GM10248 (cell line): Measurements from ENCODE around the gene HPS5.
"Not testable (repeated sequence)": the region's sequence is repeated elsewhere in the genome, so short reads cannot be mapped to it uniquely, and the experiment has no call there.

Experiments
- CTCF ChIA-PET: fragments of 300-600 bp; sonication (Branson Sonifier 250); formaldehyde crosslinking; extraction: SDS; loops from one replicate; lab custom pipeline; 2021; ENCODE audit warnings: antibody characterized with exemption; lab: Yijun Ruan, JAX
- POLR2A ChIA-PET: fragments of 350-650 bp; sonication (Branson Sonifier 250); formaldehyde crosslinking; extraction: SDS; loops from one replicate; lab custom pipeline; 2020; ENCODE audit warnings: antibody characterized with exemption; lab: Yijun Ruan, JAX
- DNase-seq: peaks from one replicate; pipeline ENCODE4 v3.0.0; 2012; ENCODE audit errors: extremely low spot score
- CTCF ChIP-seq: IDR thresholded peaks from 2 replicates; pipeline ENCODE4 v1.5.1; 2012; ENCODE audit warnings: mild to moderate bottlenecking, low read depth; ENCODE audit errors: extremely low read depth, missing control alignments, control extremely low read depth

Gene HPS5

GRCh38 chr11:18261721-18262120 is 60.2 kb downstream of the HPS5 start:
- ChIA-PET CTCF (interaction anchor here (0.8 to 1.0 kb wide), 2 partner anchors 18 to 22 kb away, joined by 3 read pairs; no protein-coding TSS in a partner anchor), POLR2A (no interaction called here)
- TF ChIP-seq CTCF = no peak
- no peak for DNase-seq

- CTCF ChIA-PET = interaction anchor here (1.8 kb wide), 1 partner anchor 15 kb away, joined by 5 read pairs; no protein-coding TSS in a partner anchor
- no peak for DNase-seq
- POLR2A ChIA-PET = no interaction called here
- TF ChIP-seq CTCF = no peak
These were observed 62.7 kb downstream of the HPS5 start for GRCh38 chr11:18259259-18259658.

- ChIA-PET CTCF (interaction anchor here (1.0 to 2.5 kb wide), 2 partner anchors 11 to 17 kb away, joined by 4 to 12 read pairs; no protein-coding TSS in a partner anchor), POLR2A (no interaction called here)
- no peak for DNase-seq
- TF ChIP-seq CTCF = no peak
These were observed 67.1 kb downstream of the HPS5 start for GRCh38 chr11:18254781-18255361.

- ChIA-PET POLR2A (no interaction called here), CTCF (interaction anchor here (2.5 kb wide), 1 partner anchor 10 kb away, joined by 16 read pairs; no protein-coding TSS in a partner anchor)
- TF ChIP-seq CTCF = no peak
- peak; percentile 5 for DNase-seq
These were observed 68.1 kb downstream of the HPS5 start for GRCh38 chr11:18253778-18254338.

- ChIA-PET POLR2A (no interaction called here), CTCF (interaction anchor here (2.5 kb wide), 1 partner anchor 10 kb away, joined by 16 read pairs; no protein-coding TSS in a partner anchor)
- peak; percentile 0 for DNase-seq
- TF ChIP-seq CTCF = no peak
These were observed 68.7 kb downstream of the HPS5 start for GRCh38 chr11:18253233-18253632.

- CTCF ChIA-PET = interaction anchor here (1.1 kb wide), 1 partner anchor 554 kb away, joined by 3 read pairs; no protein-coding TSS in a partner anchor
These were observed 73.4 kb downstream of the HPS5 start, which contains the start of gene SAA2 for GRCh38 chr11:18248561-18248960. Gene SAA2 (minus strand): TSS chr11:18248668. CDS start chr11:18248011, 657 bp downstream.

GRCh38 chr11:18247191-18247581 is 74.8 kb downstream of the HPS5 start:
- DNase-seq, POLR2A ChIA-PET, CTCF ChIA-PET: not testable (repeated sequence)

More at GRCh38 chr11:18248561-18248960, 73.4 kb downstream of the HPS5 start, which contains the start of gene SAA2:
- no peak for TF ChIP-seq CTCF
- POLR2A ChIA-PET = interaction anchor here (0.6 kb wide), 1 partner anchor 72 kb away, joined by 3 read pairs; no protein-coding TSS in a partner anchor
- peak; percentile 4 for DNase-seq

- CTCF ChIA-PET = not testable (repeated sequence)
- DNase-seq = peak; percentile 55
- POLR2A ChIA-PET = interaction anchor here (0.5 kb wide), 1 partner anchor 574 kb away, joined by 4 read pairs; no protein-coding TSS in a partner anchor
These were observed 75.4 kb downstream of the HPS5 start for GRCh38 chr11:18246379-18247190.
